H4 (cell line): ENCODE data around the gene AP3D1. TPM values are rescaled to one million over a fixed set of nuclear protein-coding genes. Genes with fewer than 3 reads are reported as not detected.
"Not testable (repeated sequence)": the region's sequence is repeated elsewhere in the genome, so short reads cannot be mapped to it uniquely, and the experiment has no call there.

Source experiments
- DNase-seq: peaks from one replicate; pipeline ENCODE4 v3.0.0-alpha.2; 2015; ENCODE audit warnings: low spot score
- total RNA-seq: library from RNA; depleted of rRNA; stranded (reverse); fragments of >200 nt; shearing (Covaris generic); gene quantifications from 2 replicates; pipeline ENCODE4 v1.2.3, GENCODE V29; 2014; rRNA removed

Gene AP3D1
- 51.0 and 60.4 TPM in 2 replicates for total RNA-seq

- peak; percentile 98 for DNase-seq
Measured at GRCh38 chr19:2151339-2152229, at the start of gene AP3D1. Gene AP3D1 (minus strand): TSS chr19:2151566. CDS start chr19:2151334, 232 bp downstream.

- DNase-seq, result not testable (repeated sequence)
Measured at GRCh38 chr19:2200624-2201294, 49.4 kb upstream of the AP3D1 start.

- no peak for DNase-seq
Measured at GRCh38 chr19:2199861-2200623, 48.7 kb upstream of the AP3D1 start.

- DNase-seq, result no peak
Measured at GRCh38 chr19:2199215-2199614, 47.8 kb upstream of the AP3D1 start.

GRCh38 chr19:2198317-2198716, 47.0 kb upstream of the AP3D1 start:
- DNase-seq, result no peak

GRCh38 chr19:2197270-2197669, 45.9 kb upstream of the AP3D1 start:
- no peak for DNase-seq

- no peak for DNase-seq
Measured at GRCh38 chr19:2195914-2196313, 44.5 kb upstream of the AP3D1 start.

- DNase-seq, result no peak
Measured at GRCh38 chr19:2195361-2195760, 44.0 kb upstream of the AP3D1 start.

GRCh38 chr19:2194513-2195078, 43.2 kb upstream of the AP3D1 start:
- DNase-seq, result no peak

- DNase-seq, result no peak
Measured at GRCh38 chr19:2193807-2194206, 42.4 kb upstream of the AP3D1 start.

GRCh38 chr19:2192862-2193261, 41.5 kb upstream of the AP3D1 start:
- no peak for DNase-seq

GRCh38 chr19:2191456-2192310, 40.3 kb upstream of the AP3D1 start:
- no peak for DNase-seq

- no peak for DNase-seq
Measured at GRCh38 chr19:2190848-2191455, 39.6 kb upstream of the AP3D1 start.

- no peak for DNase-seq
Measured at GRCh38 chr19:2189880-2190279, 38.5 kb upstream of the AP3D1 start.

GRCh38 chr19:2188708-2189385, 37.5 kb upstream of the AP3D1 start:
- no peak for DNase-seq

- no peak for DNase-seq
Measured at GRCh38 chr19:2187159-2187558, 35.8 kb upstream of the AP3D1 start.

GRCh38 chr19:2186071-2186846, 34.9 kb upstream of the AP3D1 start:
- DNase-seq, result no peak

- no peak for DNase-seq
Measured at GRCh38 chr19:2185734-2186070, 34.3 kb upstream of the AP3D1 start.

- DNase-seq, result no peak
Measured at GRCh38 chr19:2184422-2184975, 33.1 kb upstream of the AP3D1 start.
